Gastrocnemius medialis (tissue), 4 donors: ENCODE results near the gene FUT7.

Source experiments
- CTCF ChIP-seq, 5 experiments: fragments of 450-650 bp in 3 of 5; fragments of 200-600 bp in 2 of 5; sonication (generic) in 2 of 5; IDR thresholded peaks in 4 of 5; conservative IDR thresholded peaks in 1 of 5; 1 replicate in 4 of 5; 2 replicates in 1 of 5; pipeline ENCODE4 v1.5.1; 2016 to 2019; ENCODE audit warnings: antibody characterized with exemption in 5 of 5, mild to moderate bottlenecking in 3 of 5, moderate library complexity in 3 of 5
- POLR2A ChIP-seq, 2 donors: fragments of 450-650 bp; IDR thresholded peaks; one replicate each; pipeline ENCODE4 v1.6.1; 2017; ENCODE audit warnings: antibody characterized with exemption in 2 of 2, mild to moderate bottlenecking in 2 of 2, moderate library complexity in 2 of 2

- TF ChIP-seq POLR2A (IDR thresholded peaks at IDR 0.05) (no peak), CTCF (IDR thresholded peaks at IDR 0.05 in 4 of 5, conservative IDR thresholded peaks at IDR 0.05 in 1 of 5) (no peak)
Observed at GRCh38 chr9:137009938-137010732, 21.8 kb downstream of the FUT7 start.
